ENCODE data around the gene B3GNT3. TPM values are rescaled to one million over a fixed set of nuclear protein-coding genes. Genes with fewer than 3 reads are reported as not detected.
"Not testable (repeated sequence)": the region's sequence is repeated elsewhere in the genome, so short reads cannot be mapped to it uniquely, and the experiment has no call there.

Gene B3GNT3
- total RNA-seq, 1 experiment from 2014 or later, result 44.3 TPM

- no peak for DNase-seq (ENCODE audit: low spot score)
Measured at GRCh38 chr19:17796838-17797423, 2.0 kb downstream of the B3GNT3 start.

GRCh38 chr19:17797424-17798201 is 2.7 kb downstream of the B3GNT3 start:
- peak; percentile 82 for DNase-seq (ENCODE audit: low spot score)

- DNase-seq (ENCODE audit: low spot score), result not testable (repeated sequence)
Measured at GRCh38 chr19:17798599-17798998, 3.7 kb downstream of the B3GNT3 start.

GRCh38 chr19:17802137-17802858 is 7.4 kb downstream of the B3GNT3 start:
- no peak for DNase-seq (ENCODE audit: low spot score)

- no peak for DNase-seq (ENCODE audit: low spot score)
Measured at GRCh38 chr19:17803264-17803896, 8.4 kb downstream of the B3GNT3 start.

- no peak for DNase-seq (ENCODE audit: low spot score)
Measured at GRCh38 chr19:17805427-17805826, 10.5 kb downstream of the B3GNT3 start.

GRCh38 chr19:17806945-17807344 is 12.0 kb downstream of the B3GNT3 start:
- no peak for DNase-seq (ENCODE audit: low spot score)

GRCh38 chr19:17807731-17808316 is 12.9 kb downstream of the B3GNT3 start:
- DNase-seq (ENCODE audit: low spot score), result no peak

- no peak for DNase-seq (ENCODE audit: low spot score)
Measured at GRCh38 chr19:17811103-17811502, 16.2 kb downstream of the B3GNT3 start.

- no peak for DNase-seq (ENCODE audit: low spot score)
Measured at GRCh38 chr19:17811681-17812080, 16.7 kb downstream of the B3GNT3 start.

- DNase-seq (ENCODE audit: low spot score), result no peak
Measured at GRCh38 chr19:17812099-17812498, 17.2 kb downstream of the B3GNT3 start.

- DNase-seq (ENCODE audit: low spot score), result no peak
Measured at GRCh38 chr19:17817668-17818363, 22.9 kb downstream of the B3GNT3 start.

- no peak for DNase-seq (ENCODE audit: low spot score)
Measured at GRCh38 chr19:17821190-17821589, 26.3 kb downstream of the B3GNT3 start, which contains the start of gene INSL3. INSL3 (minus strand) TSS chr19:17821519; CDS start chr19:17821506, 13 bp downstream.

- DNase-seq (ENCODE audit: low spot score), result no peak
Measured at GRCh38 chr19:17824339-17824738, 29.4 kb downstream of the B3GNT3 start.

- no peak for DNase-seq (ENCODE audit: low spot score)
Measured at GRCh38 chr19:17826508-17827056, 31.6 kb downstream of the B3GNT3 start.

GRCh38 chr19:17829855-17830566 is 35.1 kb downstream of the B3GNT3 start:
- DNase-seq (ENCODE audit: low spot score), result peak; percentile 19

GRCh38 chr19:17830567-17831418 is 35.9 kb downstream of the B3GNT3 start:
- DNase-seq (ENCODE audit: low spot score), result peak; percentile 74

- DNase-seq (ENCODE audit: low spot score), result no peak
Measured at GRCh38 chr19:17831419-17831888, 36.5 kb downstream of the B3GNT3 start.
